Measurements from ENCODE around the gene NLRP9.
A peak's percentile ranks its signal among the peaks of the same experiment; 100 is the strongest.
"Not testable (repeated sequence)": the region's sequence is repeated elsewhere in the genome, so short reads cannot be mapped to it uniquely, and the experiment has no call there.

The NLRP9 gene

DNA sequence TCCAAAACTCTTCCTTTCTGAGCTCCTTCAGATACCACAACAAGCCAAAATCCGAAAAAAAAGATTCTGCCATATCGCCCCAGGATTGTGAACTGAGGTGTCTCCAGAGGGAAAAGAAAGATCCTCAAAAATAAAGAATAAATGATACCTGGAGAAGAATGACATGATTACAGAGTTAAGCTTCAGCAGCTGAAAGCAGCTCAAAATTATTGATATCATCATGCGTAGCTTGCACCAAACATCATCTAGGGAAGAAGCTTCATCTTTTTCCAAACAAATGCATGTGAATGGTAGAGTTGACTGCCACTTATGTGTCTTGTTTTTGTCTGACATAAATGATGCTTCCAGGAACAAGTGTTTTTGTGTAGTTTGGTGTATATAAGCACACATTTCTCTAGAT lies at the start of gene NLRP9:
TSS of gene NLRP9 (minus strand) at position 101 of the 400 bp plus-strand sequence. CDS start at position 73, 28 bp downstream.
- no peak for DNase-seq

DNA sequence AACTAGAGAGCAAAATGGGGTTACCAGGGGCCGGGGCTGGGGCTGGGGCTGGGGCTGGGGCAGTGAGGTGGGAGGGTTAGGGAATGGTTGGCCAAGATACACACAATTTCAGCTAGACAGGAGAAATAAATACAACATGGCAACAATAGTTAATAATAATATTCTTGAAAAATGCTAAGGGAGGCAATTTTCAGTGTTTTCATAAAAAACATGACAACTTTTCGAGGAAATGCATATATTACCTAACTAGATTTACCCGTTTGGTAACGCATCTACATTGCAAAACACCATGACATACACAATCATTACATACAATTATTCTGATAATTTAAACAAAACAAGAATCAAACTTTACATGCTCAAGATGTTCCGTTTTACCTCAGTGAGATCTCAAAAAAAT lies 42.9 kb upstream of the NLRP9 start:
- DNase-seq: no peak

DNA sequence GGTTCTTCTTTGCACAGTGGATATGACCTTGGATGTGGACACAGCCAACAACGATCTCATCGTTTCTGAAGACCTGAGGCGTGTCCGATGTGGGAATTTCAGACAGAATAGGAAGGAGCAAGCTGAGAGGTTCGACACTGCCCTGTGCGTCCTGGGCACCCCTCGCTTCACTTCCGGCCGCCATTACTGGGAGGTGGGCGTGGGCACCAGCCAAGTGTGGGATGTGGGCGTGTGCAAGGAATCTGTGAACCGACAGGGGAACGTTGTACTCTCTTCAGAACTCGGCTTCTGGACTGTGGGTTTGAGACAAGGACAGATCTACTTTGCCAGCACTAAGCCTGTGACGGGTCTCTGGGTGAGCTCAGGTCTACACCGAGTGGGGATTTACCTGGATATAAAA lies 40.1 kb upstream of the NLRP9 start:
- no peak for DNase-seq

DNA sequence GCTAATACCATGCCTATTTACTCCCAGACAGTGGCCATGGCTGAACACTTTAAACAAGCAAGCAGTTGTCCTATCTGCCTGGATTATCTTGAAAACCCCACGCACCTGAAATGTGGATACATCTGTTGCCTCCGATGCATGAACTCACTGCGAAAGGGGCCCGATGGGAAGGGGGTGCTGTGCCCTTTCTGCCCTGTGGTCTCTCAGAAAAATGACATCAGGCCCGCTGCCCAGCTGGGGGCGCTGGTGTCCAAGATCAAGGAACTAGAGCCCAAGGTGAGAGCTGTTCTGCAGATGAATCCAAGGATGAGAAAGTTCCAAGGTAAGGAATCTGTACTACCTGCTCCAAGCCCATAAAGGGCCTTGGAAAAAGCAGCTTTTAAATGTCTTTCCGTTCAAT lies 39.3 kb upstream of the NLRP9 start:
- no peak for DNase-seq

DNA sequence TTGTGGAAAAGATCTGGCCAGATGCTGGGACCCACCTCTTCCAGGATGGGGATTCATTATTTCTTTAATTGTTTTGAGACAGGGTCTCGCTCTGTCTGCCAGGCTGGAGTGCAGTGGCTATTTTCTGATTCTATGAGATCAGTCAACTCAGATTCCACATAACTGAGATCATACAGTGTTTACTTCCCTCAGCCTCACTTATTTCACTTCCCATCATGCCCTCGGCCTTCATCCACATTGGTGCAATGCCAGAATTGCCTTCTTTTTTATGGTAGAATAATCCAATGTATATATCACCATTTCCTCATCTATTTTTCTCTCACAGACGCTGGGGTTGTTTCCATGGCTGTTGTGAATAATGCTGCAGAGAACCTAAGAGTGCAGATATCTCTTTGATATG lies 31.4 kb upstream of the NLRP9 start:
- not testable (repeated sequence) for DNase-seq

DNA sequence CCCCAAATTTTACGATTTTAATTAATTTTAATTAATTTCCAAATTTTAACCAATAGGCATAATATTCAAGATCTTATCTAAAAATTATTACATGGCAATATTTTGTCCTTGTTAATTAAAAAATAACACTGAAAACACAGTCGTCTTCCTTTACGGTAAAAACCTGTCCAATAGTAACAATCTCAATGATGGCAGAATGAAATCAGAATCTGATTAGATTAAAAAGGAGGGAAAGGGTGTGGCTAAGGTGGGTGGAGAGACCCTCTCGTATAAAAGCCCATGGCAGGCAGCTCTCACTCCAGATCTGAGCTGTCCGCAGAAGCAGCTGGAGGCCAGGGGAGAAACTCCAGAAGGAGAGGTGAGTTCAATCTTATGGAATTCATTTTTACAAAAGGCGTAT lies 30.6 kb upstream of the NLRP9 start, which contains the start of gene RFPL4AL1:
TSS of gene RFPL4AL1 (plus strand) at position 301 of the 400 bp plus-strand sequence. CDS start 2,687 bp downstream, outside the sequence.
- not testable (repeated sequence) for DNase-seq

DNA sequence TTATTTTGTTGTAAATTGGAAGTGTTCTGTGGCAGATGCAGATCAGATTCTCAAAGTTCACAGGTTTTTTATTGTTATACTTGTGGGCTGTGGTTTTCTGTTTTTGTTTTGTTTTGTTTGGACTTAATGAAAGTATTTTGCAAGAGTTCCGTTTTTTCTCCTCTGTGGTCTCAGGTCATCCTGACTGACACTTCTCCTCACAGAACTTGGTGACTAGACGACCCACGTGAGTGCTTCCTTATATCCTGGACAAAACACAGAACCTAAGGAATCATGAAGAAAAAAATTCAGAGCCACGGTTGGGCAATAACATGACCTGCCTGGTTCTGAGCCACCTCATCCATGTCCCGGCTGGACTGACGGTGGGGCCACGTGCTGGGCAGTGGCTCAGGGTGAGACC lies 28.3 kb upstream of the NLRP9 start:
- no peak for DNase-seq

DNA sequence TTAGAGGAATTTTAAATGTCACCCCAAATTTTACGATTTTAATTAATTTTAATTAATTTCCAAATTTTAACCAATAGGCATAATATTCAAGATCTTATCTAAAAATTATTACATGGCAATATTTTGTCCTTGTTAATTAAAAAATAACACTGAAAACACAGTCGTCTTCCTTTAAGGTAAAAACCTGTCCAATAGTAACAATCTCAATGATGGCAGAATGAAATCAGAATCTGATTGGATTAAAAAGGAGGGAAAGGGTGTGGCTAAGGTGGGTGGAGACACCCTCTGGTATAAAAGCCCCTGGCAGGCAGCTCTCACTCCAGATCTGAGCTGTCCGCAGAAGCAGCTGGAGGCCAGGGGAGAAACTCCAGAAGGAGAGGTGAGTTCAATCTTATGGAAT lies 20.6 kb upstream of the NLRP9 start, which contains the start of gene RFPL4A:
TSS of gene RFPL4A (plus strand) at position 301 of the 400 bp plus-strand sequence. CDS start 2,704 bp downstream, outside the sequence.
- not testable (repeated sequence) for DNase-seq

DNA sequence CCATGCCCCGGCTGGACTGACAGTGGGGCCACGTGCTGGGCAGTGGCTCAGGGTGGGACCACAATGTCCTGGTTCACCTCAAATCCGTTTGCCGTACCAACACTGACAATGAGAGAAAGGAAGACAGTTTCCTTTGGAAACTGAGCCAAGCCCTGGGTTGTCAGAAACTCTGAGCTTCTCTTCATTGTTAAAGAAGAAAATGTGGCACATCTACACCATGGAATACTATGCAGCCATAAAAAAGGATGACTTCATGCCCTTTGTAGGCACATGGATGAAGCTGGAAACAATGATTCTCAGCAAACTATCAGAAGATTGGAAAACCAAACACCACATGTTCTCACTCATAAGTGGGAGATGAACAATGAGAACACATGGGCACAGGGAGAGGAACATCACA lies 18.6 kb upstream of the NLRP9 start:
- not testable (repeated sequence) for DNase-seq

DNA sequence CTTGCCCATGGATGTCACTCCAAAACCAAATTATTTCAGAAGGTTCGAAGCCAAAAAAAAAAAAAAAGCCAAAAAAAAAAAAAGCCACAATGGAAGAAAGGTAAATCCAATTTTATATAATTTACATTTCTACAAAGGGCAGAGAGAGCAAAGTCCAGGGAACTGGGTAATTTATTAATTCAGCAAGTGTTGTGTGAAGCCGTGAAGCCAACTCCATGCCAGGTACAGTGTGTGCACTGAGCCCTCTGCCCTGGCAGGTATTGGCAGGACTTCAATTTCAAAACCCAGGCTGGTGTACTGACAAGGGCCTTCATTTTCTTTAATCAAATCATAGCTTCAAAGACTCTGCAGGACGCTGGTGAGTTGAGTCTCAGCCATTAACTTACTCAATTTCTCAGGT lies 15.2 kb upstream of the NLRP9 start:
- DNase-seq: no peak

DNA sequence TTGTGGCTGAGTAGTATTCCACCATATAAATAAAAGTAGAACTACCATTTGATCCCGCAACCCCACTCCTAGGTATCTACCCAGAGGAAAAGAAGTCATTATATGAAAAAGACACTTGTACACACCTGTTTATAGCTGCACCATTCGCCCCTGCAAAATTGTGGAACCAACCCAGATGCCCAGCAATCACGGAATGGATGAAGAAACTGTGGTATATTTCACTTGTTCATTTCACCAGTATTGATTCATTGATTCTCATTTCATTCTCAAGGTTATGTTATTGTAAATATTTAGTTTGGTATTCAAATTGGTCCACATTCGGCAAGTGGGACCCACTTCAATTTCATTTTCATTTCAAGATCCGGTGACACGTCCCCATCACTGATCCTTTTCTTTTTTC lies 12.5 kb upstream of the NLRP9 start:
- no peak for DNase-seq

DNA sequence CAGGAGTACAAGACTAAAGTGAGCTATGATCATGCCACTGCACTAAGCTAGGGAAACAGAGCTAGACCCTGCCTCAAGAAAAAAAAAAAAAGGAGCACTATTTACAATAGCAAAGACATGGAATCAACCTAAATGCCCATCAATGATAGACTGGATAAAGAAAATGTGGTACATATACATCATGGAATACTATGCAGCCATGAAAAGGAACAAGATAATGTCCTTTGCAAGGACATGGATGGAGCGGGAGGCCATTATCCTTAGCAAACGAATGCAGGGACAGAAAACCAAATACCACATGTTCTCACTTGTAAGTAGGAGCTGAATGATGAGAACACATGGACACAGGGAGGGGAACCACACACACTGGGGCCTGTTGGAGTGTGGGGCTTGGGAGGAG lies 7.8 kb downstream of the NLRP9 start:
- DNase-seq: not testable (repeated sequence)

DNA sequence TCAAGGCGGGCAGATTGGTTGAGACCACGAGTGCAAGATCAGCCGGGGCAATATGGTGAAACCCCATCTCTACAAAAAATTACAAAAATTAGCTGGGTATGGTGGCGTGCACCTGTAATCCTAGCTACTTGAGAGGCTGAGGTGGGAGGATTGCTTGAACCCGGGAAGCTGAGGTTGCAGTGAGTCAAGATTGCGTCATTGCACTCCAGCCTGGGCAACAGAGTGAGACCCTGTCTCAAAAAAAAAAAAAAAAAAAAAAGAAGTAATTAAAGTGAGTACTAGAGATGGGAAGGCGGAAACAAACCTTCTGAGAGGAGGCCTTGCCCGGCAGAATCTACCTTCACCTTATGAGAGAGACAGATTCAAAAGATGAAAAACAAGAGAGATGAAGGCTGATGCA lies 14.7 kb downstream of the NLRP9 start:
- DNase-seq: no peak

DNA sequence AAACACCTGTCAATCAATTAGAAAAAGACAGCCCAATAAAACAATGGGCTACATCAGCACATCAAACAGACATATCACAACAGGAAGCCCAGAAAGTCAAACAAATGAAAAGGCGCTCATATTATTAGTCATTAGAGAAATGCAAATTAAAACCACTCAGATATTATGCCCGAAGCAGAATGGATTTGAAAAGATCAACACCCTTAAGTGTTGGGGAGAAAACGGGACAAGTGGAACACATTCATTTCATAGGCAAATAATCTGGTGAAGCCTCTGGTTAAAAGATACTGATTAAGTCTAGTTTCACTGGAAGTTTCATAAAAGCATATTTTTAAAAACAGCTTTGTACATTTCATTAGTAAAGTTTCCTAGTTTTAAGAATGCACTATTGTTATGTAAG lies 17.4 kb downstream of the NLRP9 start:
- no peak for DNase-seq

DNA sequence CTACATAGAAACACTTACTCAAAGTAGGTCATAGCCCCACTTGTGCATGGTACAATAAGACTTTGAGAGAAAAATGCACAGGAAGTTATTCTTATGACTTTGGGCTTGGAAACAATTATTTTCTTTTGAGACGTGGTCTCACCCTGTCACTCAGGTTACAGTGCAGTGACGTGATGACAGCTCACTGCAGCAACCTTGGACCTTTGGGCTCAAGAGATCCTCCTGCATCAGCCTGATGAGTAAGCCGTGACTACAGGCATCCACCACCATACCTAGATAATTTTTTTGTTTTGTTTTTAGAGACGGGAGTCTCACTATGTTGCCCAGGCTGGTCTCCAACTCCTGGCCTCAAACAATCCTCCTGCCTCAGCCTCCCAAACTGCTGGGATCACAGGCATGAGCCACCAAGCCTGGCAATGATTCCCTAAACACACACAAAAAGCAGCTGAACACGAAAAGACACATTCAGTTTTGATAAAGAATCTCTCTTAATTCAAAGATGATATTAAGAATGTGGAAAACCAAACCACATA lies 17.9 kb downstream of the NLRP9 start:
- no peak for DNase-seq

DNA sequence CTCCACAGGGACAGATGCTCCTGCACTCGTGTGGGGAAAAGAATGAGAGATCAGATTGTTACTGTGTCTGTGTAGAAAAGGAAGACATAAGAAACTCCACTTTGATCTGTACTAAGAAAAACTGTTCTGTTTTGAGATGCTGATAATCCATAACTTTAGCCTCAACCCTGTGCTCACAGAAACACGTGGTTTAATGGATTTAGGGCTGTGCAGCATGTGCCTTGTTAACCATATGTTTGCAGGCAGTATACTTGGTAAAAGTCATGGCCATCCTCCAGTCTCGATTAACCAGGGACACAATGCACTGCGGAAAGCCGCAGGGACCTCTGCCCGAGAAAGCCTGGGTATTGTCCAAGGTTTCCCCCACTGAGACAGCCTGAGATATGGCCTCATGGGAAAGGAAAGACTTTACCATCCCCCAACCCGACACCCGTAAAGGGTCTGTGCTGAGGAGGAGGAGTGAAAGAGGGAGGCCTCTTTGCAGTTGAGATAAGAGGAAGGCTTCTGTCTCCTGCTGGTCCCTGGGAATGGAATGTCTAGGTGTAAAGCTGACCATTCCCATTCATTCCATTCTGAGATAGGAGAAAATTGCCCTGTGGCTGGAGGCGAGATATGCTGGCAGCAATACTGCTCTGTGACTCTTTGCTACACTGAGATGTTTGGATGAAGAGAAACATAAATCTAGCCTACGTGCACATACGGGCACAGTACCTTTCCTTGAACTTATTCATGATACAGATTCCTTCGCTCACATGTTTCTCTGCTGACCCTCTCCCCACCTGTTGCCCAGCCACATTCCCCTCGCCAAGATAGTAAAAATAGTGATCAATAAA lies 20.1 kb downstream of the NLRP9 start:
- DNase-seq: not testable (repeated sequence)

DNA sequence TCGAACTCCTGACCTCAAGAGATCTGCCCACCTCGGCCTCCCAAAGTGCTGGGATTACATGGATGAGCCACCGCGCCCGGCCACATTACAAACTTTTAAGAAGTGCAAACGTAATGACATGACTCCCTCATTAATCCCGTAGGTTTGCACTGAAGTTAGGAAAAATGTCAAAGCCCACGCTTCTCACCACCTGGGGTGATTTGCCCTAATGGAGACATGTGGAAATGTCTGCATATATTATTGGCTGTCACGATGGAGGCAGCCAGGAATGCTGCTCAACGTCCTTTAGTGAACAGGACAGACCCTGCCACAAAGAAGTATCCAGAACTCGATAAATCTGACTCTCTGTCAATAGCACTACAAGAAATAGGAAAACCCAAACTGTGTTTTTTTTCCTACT lies 21.0 kb downstream of the NLRP9 start:
- DNase-seq: no peak

DNA sequence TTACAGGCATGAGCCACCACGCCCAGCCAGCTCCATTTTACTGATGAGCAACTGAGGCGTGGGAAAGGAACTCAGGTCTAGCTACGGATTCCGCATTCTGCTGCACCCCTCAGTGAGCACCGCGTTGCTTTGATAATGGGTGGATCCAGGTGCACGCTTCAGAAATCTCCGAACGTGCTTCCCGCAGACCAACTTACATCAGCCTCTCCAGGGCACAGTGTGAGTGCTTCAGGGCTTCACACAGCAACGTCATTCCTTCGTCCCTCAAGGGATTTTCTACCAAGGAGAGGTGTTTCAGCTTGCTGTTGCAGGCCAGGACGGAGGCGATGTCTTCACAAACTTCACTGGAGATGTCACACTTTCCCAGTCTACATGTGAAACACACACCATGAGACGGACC lies 21.7 kb downstream of the NLRP9 start:
- no peak for DNase-seq

DNA sequence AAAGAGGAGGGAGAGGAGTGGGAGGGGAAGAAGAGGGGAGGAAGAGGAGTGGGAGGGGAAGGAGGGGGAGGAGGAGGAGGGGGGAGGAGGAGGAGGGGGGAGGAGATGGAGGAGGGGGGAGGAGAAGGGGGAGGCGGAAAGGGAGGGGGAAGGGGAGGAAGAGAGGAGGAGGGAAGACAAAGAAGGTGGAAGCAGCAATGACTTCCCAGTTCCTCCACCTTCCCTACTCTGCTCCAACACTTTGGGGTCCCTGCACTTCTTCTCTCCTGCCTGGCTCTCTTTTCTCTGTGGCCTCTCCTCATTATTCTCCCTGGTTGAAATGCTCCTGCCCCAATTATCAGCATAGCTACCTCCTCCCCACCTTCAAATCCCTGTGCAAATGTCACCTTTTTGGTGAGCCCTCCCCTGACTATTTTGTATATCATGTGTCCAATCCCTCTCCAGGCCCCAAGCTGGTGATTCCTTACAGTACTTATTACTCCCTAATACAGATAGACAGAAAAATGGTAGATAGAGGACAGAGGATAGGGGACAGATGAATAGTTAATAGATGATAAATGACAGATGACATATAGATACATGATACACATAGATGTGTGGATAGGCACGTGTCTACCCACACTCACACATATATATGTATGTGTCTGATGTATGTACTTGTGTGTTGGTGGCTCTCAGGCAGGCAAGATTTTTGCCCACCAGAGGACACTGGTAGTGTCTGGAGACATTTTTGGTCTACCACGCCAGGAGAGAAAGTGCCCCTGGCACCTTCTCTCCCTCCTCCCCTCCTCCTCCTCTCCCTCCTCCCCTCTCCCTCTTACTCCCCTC lies 25.2 kb downstream of the NLRP9 start:
- no peak for DNase-seq

DNA sequence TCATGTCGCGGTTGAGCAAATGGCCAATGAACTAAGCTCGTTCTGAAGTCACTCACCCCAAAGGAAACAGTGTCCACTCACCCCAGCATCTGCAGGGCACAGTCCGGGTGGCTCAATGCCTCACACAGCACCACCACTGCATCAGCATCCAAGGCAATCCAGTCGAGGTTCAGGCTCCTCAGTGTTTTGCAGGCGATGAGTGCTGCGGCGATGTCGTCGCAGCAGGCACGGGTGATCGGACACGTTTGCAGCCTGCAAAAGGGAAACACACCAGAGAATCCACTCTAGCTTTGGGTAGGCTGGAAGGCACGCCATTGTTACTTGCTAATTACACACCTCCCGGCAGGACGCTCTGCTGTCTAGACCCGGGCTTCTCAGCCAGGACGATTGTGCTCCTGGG lies 26.5 kb downstream of the NLRP9 start:
- no peak for DNase-seq

DNA sequence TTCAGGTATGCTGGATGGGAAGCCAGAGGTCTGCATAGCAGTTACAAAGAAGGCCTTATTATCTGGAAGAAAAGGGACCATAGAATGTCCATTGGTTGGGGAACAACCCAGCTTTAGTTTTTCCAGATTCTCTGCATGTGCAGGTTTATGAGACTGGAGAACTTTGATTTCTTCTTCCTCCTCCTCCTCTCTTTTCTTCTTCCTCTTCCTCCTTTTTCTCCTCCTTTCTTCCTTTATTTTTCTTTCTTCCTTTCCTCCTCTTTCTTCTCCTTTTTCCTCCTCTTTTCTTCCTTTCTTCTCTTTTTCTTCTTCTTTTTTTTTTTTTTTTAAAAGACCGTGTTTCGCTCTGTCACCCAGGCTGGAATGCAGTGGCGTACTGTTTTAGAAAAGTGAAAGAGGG lies 32.2 kb downstream of the NLRP9 start:
- DNase-seq: no peak

DNA sequence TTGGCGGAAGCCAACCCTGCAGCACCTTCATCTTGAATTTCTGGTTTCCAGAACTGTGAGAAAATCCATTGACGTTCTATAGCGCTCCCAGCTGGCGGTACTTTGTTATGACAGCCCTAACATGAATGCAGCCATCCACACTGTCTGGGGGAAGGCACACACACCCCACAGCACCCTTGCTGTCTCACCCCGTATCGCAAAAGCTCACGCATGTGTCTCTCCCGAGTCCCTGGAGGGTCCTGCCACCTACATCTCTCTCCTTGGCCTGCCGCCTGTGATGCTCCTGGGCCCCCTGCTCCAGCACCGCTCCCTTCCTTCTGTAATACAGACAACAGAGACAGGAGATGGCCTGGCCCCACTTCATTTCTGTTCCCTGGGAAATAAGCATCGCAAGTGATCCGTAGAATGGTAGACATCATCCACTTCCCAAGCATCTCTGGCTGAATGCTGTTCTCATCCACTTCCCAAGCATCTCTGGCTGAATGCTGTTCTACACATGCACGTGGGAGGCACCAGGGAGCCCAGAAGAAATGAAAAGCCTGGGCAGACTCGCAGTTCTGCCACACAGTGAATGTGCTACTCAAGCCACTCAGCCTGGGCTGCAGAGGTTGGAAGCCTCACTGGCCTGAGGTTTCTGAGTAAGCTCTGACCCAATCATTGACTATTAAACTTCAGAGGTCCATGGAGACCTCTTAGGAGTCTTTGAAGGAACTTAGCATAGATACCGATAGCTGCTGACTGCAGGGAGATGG lies 33.5 kb downstream of the NLRP9 start:
- no peak for DNase-seq

DNA sequence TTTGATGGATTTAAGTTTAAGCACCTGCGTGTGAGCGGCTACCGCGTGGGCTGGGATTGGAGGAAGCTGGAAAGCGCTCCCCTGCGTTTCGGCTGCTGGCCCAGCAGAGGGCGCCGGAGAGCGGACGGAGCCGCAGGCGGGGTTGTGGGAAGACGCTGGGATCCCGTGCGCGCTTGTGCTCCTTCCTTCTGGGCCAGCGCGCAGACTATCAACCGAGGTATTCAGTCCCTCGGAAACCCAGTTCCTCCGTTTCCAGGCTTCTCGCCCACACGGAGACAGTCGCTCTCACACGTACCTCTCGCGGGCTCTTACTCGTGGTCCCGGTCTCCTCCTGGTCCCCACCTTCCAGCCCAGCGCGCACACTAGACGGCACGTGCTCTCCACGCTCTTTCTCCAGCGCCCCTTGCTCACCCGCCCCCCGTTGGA lies 34.4 kb downstream of the NLRP9 start:
- DNase-seq: peak; percentile 29 to 31

Data from CD4-positive, alpha-beta T cell treated with Interleukin-4 for 1 hour (primary cell).